Measurements from ENCODE around the gene NRXN3.

GRCh38 chr14:78414172-78414571 is 244.0 kb downstream of the NRXN3 start:
- no peak for TF ChIP-seq CTCF (CRISPR knock-in tag; IDR thresholded peaks at IDR 0.05)
- no peak for TF ChIP-seq BRF2 (CRISPR knock-in tag; IDR thresholded peaks at IDR 0.05)
- TF ChIP-seq NKX3-1 (CRISPR knock-in tag; IDR thresholded peaks at IDR 0.05) = no peak
- no peak for TF ChIP-seq XRCC5 (optimal IDR thresholded peaks at IDR 0.05; ENCODE audit: low read length)
- TF ChIP-seq ZNF557 (CRISPR knock-in tag; IDR thresholded peaks at IDR 0.05) = no peak

All from HepG2 (cell line).